Measurements from ENCODE around the gene STAC2. TPM values are rescaled to one million over a fixed set of nuclear protein-coding genes. Genes with fewer than 3 reads are reported as not detected.
A peak's percentile ranks its signal among the peaks of the same experiment; 100 is the strongest.
"Not testable (repeated sequence)": the region's sequence is repeated elsewhere in the genome, so short reads cannot be mapped to it uniquely, and the experiment has no call there.

STAC2 gene, protein sequence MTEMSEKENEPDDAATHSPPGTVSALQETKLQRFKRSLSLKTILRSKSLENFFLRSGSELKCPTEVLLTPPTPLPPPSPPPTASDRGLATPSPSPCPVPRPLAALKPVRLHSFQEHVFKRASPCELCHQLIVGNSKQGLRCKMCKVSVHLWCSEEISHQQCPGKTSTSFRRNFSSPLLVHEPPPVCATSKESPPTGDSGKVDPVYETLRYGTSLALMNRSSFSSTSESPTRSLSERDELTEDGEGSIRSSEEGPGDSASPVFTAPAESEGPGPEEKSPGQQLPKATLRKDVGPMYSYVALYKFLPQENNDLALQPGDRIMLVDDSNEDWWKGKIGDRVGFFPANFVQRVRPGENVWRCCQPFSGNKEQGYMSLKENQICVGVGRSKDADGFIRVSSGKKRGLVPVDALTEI
- total RNA-seq (2014; rRNA removed; shearing (Covaris generic)), result 0.03 TPM in 1 of 2 replicates, not detected in the other

DNA sequence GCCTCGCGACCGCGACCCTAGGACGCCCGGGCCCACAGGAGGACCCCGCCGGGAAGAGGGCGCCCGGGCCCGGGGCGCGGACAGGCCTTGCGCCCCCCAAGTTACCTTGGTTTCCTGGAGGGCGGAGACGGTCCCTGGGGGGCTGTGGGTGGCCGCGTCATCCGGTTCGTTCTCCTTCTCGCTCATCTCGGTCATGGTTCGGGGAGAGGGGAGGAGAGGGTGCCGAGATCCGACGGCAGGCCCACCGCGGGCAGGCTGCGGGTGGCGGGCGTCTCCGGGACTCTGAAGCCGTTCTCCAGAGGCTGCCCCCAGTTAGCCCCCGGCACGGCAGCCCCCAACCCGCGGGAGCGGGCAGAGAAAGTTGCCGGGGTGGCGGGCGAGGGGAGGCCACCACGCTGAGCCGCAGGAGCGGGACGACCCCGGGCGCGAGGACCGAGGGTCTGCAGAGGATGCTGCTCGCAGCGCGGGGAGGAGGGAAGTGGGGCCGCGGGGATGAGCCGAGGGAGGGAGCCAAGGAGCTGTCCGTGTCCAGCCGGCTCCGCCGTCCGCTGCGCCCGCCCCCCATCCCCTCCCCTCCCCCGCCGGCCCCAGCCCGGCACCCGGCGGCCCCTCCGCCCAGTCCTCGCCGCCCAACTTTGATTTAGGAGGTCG lies at the start of gene STAC2:
Gene STAC2, minus strand, starts transcription at position 638 of the 651 bp plus-strand sequence. Its CDS starts 443 bp downstream, at position 195.
- no peak for DNase-seq (ENCODE audit: low spot score)
- in situ Hi-C loops (cut with HindIII; ENCODE audit: low sequenced_read_pairs), result no loop called here

DNA sequence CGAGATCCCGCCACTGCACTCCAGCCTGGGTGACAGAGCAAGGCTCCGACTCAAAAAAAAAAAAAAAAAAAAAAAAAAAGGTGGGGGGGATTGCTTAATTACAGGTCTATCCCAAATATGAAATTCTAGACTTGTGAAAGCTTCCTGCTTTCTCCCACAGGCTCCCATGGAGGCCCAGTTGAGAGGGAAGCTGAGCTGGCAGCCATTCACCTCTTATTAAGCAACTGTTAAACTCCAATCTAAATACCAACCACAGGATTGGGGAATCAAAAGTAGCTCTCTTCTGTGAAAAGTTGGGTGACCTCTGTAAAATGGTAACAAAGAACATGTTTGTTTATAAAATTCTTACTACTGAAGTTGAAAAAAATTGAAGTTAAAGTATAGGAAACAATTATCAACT lies 45.8 kb upstream of the STAC2 start:
- no peak for DNase-seq (ENCODE audit: low spot score)
- in situ Hi-C loops (cut with HindIII; ENCODE audit: low sequenced_read_pairs), result no loop called here

DNA sequence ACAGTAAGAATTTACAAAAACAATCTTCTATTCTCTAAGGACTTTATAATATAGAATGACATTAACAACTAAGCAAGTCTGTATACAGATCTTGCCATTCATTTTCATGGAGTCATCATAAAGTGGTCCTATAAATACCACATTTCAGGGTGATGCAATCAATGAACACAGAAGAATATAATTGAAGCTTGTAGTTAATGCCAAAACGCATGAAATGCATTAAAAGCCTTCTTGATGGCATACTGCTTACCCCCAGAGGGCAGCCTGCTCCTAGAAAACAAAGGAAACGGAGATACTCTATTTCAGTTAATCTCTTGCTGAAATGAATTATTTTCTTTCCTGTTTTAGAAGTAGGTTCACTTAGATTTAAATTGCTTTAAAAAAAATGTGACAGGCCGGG lies 45.2 kb upstream of the STAC2 start:
- in situ Hi-C loops (cut with HindIII; ENCODE audit: low sequenced_read_pairs), result no loop called here
- DNase-seq (ENCODE audit: low spot score), result no peak

DNA sequence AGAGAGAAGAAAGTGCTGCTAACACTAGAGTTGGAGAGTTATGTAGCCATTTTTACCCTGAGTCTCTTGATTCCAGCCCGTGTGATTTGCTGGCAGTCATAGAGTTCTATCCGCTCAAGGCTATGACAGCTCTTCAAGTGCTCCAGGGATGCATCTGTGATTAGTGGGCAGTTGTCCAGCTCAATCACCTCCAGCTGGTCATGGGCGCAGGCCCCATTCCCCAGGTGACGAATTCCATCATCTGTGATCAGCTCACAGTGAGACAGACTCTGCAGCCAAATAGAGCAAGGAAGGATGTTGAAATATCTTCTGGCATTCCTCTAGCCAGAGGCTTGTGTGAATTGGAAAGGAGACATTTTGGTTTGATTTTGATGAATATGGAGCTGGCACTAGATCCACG lies 38.4 kb upstream of the STAC2 start:
- in situ Hi-C loops (cut with HindIII; ENCODE audit: low sequenced_read_pairs), result no loop called here
- DNase-seq (ENCODE audit: low spot score), result peak; percentile 85

DNA sequence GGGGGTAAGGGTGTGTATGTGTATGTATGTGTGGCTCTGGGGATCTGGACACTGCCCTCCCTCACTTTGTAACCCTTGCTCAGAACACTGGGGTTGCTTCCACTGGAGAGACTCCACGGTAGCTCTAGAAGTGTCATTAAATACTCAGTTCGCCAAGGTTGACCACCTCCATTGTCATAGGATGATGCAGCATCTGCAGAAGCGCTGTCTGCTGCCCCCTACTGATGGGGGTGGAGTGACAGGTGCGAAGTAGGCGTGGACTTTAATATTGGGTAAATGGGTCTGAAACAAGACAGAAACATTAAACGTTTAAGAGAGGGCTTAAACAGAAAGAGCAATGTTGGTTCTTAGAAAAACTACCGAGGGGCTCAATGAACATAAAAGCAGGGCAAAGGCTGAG lies 35.5 kb upstream of the STAC2 start:
- DNase-seq (ENCODE audit: low spot score), result no peak
- in situ Hi-C loops (cut with HindIII; ENCODE audit: low sequenced_read_pairs), result no loop called here

DNA sequence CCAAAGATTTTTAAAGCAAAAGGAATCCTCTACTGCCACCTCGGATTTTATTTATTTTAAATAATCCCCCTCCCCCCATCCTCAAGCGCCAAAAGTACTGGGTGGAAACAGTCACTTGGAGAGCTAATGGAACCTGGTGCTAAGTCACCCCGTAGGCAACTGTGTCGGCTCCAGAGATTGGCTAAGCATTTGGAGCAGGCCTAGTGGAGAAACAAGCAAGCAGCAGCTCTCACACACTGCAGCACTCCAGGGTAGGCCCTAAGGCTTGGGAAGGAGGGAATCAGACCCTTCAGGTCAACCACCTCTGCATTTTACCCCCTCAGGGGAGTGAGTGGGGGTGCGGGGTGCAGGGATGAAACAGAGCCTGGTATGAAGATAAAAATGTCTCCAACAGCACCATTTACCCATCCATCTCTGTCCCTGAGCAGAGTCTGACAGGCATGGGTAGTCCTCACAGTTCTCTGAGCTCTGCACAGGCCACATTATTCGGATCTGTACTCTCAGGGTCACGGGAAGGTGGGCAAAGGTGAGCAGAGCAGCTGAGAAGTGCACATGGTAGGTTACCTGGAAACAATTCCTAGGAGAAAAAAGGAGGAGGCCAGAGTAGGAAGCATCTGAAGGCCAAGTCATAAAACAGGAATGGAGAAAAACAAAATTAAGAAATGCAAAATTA lies 27.2 kb upstream of the STAC2 start:
- no peak for DNase-seq (ENCODE audit: low spot score)
- in situ Hi-C loops (cut with HindIII; ENCODE audit: low sequenced_read_pairs), result no loop called here

DNA sequence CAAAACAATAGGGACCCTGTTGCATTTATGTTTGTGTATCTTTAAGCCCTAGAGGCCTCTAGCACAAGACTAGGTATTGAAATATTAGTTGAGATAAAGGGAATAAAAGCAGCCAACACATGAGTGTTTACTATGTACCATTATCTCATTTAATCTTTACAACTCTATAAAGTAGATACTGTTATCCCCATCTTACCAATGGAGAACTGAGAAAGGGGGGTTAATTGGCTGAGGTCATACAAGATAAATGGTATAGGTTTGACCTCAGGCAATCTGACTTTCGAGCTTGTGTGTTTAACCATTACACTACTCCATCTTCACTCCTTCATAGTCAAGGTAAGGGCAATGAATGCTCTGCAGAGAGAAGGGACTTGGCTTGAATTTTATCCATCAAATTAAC lies 26.3 kb upstream of the STAC2 start:
- in situ Hi-C loops (cut with HindIII; ENCODE audit: low sequenced_read_pairs), result no loop called here
- no peak for DNase-seq (ENCODE audit: low spot score)

DNA sequence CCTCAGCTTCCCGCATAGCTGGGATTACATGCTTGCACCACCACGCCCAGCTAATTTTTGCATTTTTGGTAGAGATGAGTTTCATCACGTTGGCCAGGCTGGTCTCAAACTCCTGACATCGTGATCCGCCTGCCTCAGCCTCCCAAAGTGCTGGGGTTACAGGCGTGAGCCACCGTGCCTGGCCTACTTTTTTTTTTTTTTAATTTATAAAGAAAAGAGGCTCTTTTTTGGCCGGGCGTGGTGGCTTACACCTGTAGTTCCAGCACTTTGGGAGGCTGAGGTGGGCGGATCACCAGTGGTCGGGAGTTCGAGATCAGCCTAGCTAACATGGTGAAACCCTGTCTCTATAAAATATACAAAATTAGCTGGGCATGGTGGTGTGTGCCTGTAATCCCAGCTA lies 24.3 kb upstream of the STAC2 start:
- in situ Hi-C loops (cut with HindIII; ENCODE audit: low sequenced_read_pairs); DNase-seq (ENCODE audit: low spot score): not testable (repeated sequence)

DNA sequence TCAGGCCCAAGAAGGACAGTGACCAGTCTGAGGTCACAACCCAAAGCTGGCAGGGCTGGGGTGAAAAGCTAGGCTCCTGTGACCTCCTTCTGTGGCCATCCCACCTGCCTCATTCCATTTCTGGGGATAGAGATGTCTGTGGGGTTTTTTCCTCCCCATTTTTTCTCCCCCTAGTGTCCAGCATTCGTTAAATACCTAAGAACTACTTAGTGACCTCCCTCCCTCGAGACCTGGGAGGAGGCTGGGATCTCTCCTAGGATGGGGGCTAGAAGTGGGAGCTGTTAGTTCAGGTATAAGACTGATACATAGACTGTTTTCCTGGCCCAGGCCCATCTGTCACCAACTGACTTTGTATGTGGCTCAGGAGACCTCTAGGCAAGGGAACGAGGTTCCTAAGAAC lies 20.5 kb upstream of the STAC2 start:
- DNase-seq (ENCODE audit: low spot score), result no peak
- in situ Hi-C loops (cut with HindIII; ENCODE audit: low sequenced_read_pairs), result loop anchor here (10.0 kb wide), 1 partner anchor 129 kb away; no protein-coding TSS in a partner anchor

DNA sequence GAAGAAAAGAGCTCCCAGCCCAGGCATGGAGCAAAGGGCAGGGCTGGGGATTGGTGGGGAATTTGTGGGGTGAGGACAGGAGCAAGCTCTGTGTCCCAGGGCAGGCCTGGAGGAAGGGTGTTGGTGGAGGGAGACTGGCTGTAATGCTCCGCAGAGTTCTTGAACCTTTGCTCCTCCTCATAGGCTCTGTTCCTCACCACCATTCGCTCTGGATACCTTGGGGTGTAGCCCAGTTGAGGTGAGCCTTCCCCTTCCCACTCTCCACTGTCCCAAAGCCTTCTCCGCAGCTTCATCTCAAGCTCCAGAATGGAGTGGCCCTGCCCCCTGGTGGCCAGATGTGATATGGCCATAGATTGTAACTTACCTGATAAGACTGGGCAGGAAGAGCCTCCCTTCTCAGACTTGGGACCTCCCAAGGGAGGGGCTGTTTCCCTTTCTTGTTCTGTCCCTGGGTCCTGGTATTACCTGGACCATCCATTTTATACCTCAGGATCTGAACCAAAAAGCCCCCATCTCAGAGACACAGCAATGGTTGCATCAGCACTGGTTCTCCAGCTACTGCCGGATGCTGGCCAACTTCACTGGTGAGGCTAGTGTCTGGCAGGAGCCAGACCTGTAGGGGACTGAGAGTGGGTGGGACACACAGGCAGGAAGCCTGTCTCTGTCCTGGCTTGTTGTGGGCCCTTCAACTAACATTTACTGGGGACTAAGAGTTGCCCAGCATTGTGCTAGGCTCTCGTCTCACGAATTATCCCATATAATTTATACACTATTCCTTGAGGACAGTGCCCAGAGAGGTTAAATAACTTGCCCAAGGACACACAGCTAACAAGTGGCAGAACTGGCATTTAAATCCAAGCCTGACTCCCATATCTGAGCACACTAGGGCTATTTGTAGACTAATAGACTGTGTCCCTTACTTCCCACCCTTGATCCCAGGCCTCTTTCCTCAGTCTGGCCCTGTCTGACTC lies 19.1 kb upstream of the STAC2 start:
- DNase-seq (ENCODE audit: low spot score), result peak; percentile 92
- in situ Hi-C loops (cut with HindIII; ENCODE audit: low sequenced_read_pairs), result loop anchor here (10.0 kb wide), 1 partner anchor 130 kb away; no protein-coding TSS in a partner anchor

DNA sequence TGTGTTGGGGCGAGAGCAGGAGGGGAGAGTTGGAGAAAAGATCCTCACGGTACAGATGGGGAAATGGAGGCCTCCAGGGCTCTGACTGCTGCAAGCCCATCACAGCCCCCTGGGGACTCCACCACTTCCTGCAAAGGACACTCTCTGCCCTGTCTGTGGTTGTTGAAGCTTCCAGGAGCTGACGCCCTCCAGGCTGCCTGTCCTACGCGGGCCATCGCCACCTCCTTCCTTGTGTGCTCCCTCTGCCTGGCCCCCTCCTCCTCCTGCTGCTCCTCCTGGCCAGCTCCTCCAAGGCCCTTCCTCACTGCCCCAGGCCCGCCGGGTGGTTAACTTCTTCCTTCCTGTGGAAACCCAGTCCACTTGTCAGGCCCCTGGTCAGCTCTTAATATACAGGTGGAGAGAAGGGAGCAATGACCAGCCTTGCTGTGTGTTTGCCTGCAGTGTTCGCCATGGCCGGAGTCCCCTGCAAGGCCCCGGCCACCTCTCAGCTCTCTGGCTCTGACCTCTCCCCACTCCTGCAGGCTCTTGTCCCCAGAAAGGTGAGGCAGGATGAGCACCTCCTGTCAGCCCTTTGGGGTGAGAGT lies 18.4 kb upstream of the STAC2 start:
- no peak for DNase-seq (ENCODE audit: low spot score)
- in situ Hi-C loops (cut with HindIII; ENCODE audit: low sequenced_read_pairs), result loop anchor here (10.0 kb wide), 1 partner anchor 131 kb away; no protein-coding TSS in a partner anchor

DNA sequence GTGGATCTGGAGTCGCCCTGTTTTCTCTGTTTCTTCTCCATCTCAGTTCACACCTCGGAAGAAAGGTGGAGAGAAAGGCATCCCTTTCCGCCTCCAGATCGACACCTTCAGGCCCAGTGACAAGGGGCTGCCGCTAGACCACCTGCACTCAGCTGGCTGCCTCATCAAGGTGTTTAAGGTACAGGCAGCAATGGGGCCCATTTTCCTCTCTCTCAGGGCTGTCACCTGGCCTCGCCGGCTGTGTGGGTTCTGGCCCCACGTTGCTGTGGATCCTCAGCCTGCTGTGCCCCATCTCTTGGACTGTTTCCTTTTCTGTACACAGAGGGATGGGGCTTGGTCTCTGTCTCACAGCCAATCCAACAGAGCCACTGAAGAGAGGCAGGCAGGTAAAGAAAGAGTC lies 17.4 kb upstream of the STAC2 start:
- DNase-seq (ENCODE audit: low spot score), result no peak
- in situ Hi-C loops (cut with HindIII; ENCODE audit: low sequenced_read_pairs), result loop anchor here (10.0 kb wide), 1 partner anchor 132 kb away; no protein-coding TSS in a partner anchor

DNA sequence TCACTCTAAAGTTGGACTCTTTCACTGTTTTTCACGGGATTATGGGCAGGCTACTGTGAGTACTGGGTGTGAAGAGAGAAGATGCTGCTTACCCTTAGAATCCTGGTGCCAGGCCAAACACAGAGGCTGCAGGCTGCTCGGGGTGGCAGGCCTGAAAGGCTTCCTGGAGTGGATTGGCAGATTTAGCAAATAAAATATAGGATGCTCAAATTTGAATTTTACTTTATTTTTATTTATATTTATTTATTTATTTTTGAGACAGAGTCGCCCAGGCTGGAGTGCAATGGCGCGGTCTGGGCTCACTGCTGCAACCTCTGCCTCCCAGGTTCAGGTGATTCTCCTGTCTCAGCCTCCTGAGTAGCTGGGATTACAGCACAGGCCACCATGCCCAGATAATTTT lies 14.9 kb upstream of the STAC2 start:
- no peak for DNase-seq (ENCODE audit: low spot score)
- in situ Hi-C loops (cut with HindIII; ENCODE audit: low sequenced_read_pairs), result loop anchor here (10.0 kb wide), 1 partner anchor 134 kb away; no protein-coding TSS in a partner anchor

DNA sequence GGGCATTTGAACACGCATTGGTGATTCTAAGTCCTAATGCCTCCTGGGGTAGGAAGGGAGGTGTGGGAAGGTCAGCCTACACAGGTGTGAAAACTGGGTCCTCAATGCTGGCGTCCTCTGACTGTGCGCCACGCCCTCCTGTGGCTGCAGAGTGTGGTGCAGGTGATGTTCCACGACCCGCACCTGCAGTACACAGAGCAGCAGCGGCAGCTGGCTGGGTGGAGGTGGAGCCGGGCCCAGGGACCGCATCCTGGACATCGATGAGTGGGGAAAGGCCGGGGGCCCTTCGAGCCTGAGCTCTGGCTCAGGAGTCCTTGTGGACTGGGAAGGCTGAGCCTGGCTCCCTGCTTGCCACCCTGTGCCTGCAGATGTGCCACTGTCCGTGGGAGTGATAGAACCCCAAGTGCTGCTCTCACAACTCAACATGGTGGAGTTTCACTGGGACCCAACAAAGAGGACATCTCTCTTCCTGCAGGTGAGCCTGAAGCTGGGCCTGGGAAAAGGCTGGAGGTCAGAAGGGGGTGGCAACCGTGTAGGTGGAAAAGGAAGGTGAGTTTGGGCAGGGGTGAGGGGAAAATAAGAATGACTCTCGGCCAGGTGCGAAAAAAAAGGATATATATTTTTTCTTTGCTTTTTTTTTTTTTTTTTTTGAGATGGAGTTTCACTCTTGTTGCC lies 14.0 kb upstream of the STAC2 start:
- in situ Hi-C loops (cut with HindIII; ENCODE audit: low sequenced_read_pairs), result loop anchor here (10.0 kb wide), 1 partner anchor 135 kb away; no protein-coding TSS in a partner anchor
- DNase-seq (ENCODE audit: low spot score), result no peak

DNA sequence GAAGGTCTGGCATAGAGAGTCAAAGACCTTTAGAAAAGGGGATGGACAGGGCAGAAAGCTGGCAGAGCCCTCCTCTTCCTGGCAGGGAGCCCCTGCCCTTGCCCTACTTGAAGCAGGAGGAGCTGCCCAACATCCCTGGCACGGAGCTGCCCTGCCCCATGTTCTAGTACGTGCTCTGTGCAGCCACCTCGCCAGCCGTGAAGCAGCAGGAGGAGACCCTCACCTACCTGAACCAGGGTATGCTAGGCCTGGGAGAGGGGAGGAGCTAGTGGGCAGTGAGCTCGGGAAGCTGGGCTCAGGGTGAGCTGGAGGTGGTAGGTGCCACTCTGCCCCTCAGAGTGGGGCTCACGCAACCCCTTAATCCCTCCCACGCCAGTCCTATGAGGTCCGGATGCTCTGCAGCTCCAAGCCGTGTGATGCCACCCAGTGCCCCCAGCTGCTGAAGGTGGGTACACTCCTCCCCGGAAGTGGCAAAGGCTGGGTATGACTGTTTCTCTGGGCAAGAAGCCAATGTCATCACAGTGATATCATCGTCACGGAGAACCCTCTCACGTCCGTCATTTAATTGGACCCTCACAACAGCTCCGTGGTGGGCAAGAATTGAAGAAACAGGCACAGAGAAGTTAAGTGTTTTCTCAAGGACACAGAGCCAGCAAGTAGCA lies 12.7 kb upstream of the STAC2 start:
- in situ Hi-C loops (cut with HindIII; ENCODE audit: low sequenced_read_pairs), result no loop called here
- peak; percentile 56 for DNase-seq (ENCODE audit: low spot score)

DNA sequence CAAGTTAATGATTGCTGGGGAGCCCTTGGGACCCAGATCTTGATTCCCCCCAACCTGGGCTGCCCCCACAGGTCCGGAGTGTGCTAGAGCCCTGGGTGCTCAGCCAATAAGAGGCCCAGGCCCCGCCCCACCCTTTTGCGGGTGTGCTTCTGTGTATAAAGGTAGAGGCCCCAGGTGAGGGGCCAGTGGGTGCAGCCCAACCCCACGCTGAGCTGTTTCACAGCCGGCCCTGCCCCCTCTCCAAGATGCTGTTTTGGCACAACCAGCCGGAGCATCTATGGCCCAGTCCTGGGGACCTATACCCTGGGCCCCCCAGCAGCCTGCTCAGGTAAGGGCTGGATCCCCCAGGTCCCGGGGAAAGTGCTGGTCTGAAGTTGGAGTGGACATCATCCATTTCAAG lies 11.8 kb upstream of the STAC2 start:
- no peak for DNase-seq (ENCODE audit: low spot score)
- in situ Hi-C loops (cut with HindIII; ENCODE audit: low sequenced_read_pairs), result no loop called here

DNA sequence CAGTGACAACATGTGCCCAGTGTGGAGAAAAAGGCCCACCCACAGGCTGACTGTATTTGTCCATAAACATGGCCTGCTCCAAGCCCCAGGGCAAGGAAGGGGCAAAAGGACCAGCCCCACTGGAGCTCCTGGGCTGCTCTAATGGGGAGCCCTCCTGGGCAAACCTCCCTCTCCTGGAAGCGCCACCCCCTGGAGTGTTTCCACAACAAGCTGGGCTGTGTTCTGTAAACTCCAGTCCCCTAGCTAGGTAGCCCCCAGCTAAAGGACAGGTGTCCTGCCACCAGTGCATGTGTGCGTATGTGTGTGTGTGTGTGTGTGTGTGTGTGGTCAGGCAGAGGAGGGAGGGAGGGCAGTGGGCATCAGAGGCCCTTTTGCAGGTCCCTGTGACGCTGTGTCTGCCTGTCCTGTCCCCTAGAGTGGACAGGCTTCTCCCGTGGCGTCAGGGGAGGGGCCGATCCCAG lies 11.3 kb upstream of the STAC2 start:
- in situ Hi-C loops (cut with HindIII; ENCODE audit: low sequenced_read_pairs), result no loop called here
- DNase-seq (ENCODE audit: low spot score), result no peak
